MV-4-11 (cell line): Measurements from ENCODE around the gene TMEM178B.
"Not testable (repeated sequence)": the region's sequence is repeated elsewhere in the genome, so short reads cannot be mapped to it uniquely, and the experiment has no call there.

Experiments
- DNase-seq: peaks from one replicate; lab custom pipeline; 2025; lab: John Stamatoyannopoulos, UW

The TMEM178B gene

DNA sequence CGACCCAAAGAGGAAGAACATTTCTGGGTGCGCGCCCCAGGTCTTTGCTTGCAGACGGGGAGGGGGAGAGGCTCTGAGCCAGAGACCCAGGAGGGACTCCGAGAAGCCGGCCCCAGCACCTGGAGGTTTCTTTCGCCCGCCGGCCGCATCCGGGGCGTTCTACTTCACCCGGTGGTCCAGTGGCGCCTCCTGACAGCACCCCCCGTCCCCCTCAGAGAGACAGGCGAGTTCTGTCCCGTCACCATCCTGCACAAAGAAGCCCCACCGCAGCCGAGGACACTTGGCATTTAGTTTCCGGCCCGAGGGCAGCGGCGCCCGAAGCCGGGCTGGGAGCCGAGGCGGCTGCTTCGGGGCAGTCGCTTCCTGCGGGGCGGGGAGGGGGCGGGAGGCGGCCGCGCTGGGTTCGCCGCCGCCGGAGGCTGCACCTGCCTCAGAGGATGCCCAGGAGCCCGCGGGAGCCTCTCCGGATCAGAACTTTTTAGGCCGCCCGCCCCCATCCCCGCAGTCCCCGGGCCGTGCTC lies at the start of gene TMEM178B:
TSS of gene TMEM178B (plus strand) at position 424 of the 521 bp plus-strand sequence.
- no peak for DNase-seq

DNA sequence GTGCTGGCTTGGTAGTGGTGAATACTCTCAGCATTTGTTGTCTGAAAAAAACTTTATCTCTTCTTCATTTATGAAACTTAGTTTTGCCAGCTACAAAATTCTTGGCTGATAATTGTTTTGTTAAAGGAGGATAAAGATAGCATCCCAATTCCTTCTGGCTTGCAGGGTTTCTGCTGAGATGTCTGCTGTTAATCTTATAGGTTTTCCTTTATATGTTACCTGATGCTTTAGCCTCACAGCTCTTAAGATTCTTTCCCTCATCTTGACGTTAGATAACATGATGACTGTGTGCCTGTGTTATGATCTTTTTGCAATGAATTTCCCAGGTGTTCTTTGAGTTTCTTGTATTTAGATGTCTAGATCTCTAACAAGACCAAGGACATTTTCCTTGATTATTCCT lies 49.2 kb upstream of the TMEM178B start:
- DNase-seq, result no peak

DNA sequence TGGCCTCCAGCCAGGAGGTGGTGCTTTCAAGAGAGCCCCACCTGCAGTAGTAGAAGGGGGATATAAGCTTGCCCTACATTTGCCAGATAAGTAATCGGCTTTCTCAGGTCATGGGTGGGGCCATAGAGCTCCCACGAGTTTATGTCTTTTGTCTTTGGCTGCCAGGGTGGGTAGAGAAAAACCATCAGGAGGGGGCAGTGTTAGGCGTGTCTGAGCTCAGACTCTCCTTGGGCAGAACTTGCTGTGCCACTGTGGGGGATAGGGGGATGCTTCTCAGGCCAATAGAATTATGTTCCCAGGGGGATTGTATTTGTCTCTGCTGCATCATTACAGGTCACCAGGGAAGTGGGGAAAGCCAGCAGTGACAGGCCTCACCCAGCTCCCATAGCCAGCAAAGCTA lies 46.8 kb upstream of the TMEM178B start:
- no peak for DNase-seq

DNA sequence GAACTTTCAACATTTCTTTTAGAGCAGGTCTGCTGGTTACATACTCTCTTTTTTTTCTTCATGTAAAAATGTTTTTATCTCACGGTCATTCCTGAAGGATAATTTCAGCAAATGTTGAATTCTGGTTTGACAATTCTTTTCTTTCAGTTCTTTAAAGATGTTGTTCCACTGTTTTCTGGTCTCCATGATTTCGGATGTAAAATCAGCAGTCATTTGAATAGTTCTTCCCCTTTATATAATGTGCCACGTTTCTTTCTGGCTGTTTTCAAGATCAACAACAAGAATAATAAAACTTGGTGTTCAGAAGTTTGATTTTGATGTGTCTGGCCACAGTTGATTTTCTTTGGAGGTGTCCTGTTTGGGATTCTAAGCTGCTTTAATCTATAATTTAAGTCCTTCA lies 45.1 kb upstream of the TMEM178B start:
- no peak for DNase-seq

DNA sequence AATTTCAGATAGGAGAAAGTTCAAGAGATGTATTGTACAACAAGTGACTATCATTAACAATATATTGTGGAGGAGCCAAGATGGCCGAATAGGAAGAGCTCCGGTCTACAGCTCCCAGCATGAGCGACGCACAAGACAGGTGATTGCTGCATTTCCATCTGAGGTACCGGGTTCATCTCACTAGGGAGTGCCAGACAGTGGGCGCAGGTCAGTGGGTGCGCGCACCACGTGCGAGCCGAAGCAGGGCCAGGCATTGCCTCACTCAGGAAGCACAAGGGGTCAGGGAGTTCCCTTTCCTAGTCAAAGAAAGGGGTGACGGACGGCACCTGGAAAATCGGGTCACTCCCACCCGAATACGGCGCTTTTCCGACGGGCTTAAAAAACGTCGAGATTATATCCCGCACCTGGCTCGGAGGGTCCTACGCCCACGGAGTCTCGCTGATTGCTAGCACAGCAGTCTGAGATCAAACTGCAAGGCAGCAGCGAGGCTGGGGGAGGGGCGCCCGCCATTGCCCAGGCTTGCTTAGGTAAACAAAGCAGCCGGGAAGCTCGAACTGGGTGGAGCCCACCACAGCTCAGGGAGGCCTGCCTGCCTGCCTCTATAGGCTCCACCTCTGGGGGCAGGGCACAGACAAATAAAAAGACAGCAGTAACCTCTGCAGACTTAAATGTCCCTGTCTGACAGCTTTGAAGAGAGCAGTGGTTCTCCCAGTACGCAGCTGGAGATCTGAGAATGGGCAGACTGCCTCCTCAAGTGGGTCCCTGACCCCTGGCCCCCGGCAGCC lies 41.1 kb upstream of the TMEM178B start:
- not testable (repeated sequence) for DNase-seq

DNA sequence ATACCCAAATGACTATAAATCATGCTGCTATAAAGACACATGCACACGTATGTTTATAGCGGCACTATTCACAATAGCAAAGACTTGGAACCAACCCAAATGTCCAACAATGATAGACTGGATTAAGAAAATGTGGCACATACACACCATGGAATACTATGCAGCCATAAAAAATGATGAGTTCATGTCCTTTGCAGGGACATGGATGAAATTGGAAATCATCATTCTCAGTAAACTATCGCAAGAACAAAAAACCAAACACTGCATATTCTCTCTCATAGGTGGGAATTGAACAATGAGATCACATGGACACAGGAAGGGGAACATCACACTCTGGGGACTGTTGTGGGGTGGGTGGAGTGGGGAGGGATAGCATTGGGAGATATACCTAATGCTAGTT lies 35.8 kb upstream of the TMEM178B start:
- DNase-seq, result not testable (repeated sequence)

DNA sequence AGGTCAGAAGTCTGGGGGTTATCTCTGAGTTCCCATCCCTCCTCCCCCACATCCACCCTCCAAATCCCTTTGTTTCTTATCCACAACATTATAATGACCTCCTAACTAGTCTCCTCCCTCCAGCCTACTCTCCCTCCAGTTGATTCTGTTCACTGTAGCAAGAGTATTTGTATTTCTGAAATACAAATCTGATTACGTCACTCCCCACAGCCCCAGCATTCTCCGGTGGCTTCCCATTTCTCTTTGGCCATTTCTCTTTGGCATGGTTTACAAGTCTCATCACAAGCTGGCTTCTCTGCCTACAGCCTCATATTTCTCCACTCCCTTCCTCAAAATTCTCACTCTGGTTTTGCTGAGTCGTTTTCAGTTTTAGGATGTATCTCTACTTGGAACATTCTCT lies 34.5 kb upstream of the TMEM178B start:
- DNase-seq, result no peak

GRCh38 chr7:141042222-141043193 lies 31.4 kb upstream of the TMEM178B start:
- DNase-seq, result no peak

DNA sequence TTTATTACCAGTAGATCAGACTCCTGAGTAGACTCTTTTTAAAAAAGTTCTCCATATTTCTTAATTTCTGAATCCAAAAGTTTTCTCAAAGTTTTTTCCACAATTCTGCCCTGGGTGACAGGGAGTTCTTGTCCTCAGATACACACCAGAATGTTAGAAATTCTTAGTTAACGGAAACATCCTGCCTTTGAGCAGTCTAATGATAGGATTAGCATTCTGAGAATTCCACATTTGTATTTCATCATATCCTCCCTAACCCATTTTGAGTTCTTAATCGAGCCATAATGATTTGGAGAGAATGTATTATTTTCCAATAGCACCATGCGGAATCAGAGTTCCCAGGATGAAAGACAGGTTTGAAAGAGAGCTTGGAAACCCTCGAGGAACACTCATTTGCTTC lies 30.2 kb upstream of the TMEM178B start:
- DNase-seq, result no peak

DNA sequence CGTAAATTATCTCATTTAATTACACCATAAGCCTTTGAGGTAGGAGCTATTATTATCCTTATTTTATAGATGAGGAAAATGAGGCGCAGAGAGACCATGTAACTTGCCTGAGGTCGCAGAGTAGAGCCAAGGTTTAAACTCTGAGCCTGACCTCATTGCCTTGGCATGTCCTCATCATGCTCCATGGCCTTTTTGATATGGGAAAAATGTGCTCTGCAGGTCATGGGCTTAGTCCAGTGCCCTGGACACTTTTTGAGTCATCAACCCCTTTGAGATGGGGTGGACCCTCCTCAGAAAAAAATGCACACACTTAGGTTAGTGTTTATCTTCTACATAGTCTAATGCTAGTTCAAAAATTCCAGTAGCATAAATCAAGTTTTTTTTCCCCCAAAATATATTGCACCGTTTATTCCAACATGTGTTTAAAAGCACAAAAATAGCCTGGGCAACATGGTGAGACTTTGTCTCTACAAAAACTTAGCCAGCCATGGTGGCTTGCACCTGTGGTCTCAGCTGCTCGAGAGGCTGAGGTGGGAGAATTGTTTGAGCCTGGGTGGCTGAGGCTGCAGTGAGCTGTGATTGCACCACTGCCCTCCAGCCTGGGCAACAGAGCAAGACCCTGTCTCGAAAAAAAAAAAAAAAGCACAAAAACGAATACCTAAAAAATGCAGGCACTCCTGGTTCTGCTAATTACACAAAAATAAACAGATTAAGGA lies 28.6 kb upstream of the TMEM178B start:
- no peak for DNase-seq

GRCh38 chr7:141045842-141046620 lies 27.8 kb upstream of the TMEM178B start:
- DNase-seq, result no peak

DNA sequence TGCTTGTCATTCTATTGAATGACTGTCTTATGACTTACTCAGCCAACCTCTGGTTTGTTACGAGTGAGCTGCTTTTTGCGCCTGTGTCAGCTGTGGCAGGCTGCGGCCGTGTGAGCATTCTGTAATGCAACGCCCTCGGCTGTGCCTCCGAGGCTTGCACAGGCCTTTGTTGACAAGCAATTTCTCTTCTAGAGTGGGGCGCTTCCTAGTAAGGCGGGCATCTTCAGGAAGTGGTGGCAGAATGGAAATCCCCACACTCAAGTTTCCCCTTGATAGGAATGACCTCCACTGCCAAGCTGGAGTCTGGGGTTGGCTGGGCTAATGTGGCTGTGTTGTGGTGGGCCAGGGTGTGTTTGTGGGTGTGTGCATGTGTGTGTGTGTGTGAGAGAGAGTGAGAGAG lies 20.2 kb upstream of the TMEM178B start:
- no peak for DNase-seq

GRCh38 chr7:141055146-141055545 lies 18.7 kb upstream of the TMEM178B start:
- DNase-seq, result no peak

GRCh38 chr7:141057788-141058187 lies 16.1 kb upstream of the TMEM178B start:
- DNase-seq, result no peak

DNA sequence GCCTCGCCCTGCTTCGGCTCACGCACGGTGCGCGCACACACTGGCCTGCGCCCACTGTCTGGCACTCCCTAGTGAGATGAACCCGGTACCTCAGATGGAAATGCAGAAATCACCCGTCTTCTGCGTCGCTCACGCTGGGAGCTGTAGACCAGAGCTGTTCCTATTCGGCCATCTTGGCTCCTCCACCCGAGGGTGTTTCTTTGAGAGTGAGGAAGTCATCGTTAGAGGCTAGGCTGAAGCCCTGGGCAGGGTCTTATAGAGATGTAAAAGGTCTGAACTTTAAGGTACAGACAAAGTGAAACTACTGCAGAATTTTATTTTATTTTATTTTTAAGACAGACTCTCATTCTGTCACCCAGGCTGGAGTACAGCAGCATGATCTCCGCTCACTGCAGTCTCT lies 6.0 kb upstream of the TMEM178B start:
- DNase-seq, result not testable (repeated sequence)

- DNase-seq, result no peak
Observed at GRCh38 chr7:141071260-141071854, 2.5 kb upstream of the TMEM178B start.

DNA sequence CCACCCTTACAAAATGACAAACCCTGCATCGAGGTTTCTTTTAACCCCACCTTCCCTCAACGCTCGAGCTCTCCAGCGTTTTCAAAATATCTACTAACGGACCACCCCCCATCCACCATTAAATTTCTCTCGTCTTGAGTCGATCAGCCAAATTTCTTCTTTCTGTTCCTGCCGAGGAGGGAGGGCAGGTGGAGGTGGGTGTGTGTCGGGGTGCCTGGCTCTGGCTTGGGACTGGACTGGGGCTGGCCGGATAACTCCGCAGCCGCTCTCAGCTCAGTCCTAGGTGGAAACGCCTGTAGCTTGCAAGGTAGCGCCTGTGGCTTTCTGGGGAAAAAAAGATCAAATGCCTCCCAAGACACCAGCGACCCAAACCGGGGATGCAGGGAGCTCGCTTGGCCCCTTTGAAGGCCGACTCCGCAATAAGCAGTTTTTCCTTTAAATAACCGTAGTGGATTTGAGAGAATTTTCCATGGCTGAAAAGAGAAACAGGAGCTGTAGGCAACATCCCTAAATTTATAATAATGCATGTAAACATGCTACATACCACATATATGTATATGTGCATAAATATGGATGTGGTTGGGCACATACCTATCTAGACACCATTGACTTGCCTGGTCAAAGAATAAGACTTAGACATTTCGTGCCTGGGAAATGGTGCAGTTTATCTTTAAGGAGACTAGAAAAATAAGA lies 1.9 kb upstream of the TMEM178B start:
- DNase-seq, result no peak

DNA sequence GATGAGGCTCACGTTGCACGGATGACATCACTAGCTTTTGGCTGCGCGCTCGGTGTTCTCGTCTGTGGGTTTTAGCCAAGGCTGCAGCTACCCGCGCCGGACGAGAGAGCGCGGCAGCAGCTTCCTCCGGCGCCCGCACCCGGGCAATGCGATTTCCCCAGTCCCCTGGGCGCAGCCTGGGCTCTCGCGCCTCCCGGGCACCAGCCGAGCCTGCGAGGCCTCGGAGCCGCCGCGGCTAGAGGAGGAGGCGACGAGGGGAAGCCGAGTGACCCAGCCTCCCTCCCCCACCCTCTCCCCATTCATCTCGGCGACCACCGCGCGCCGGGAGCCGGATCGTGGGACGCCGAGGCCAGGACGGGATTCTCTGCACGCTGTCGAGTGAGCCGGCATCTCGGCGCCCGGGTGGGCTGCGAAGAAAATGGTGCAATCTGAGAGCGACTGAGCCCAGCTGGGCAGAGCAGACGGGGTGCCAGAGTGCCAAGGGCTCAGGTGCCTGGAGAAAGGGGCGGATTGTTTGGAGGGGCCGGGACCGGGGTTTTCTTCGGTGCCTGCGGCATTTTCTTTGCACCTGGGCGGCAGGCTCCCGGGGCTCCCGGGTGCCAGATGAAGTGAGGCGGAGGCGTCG lies 1.2 kb upstream of the TMEM178B start:
- peak; percentile 22 for DNase-seq

GRCh38 chr7:141073173-141073640 lies 657 bp upstream of the TMEM178B start:
- no peak for DNase-seq
